HepG2 (cell line): ENCODE data around the gene HNRNPH2. TPM values are rescaled to one million over a fixed set of nuclear protein-coding genes. Genes with fewer than 3 reads are reported as not detected.
A peak's percentile ranks its signal among the peaks of the same experiment; 100 is the strongest.

Source experiments
- ARHGAP35 ChIP-seq: sonication (generic); formaldehyde crosslinking; IDR thresholded peaks from 2 replicates; pipeline ENCODE4 v1.9.0; 2022; ENCODE audit warnings: mild to moderate bottlenecking, inconsistent platforms, moderate library complexity, missing genetic modification reagents, borderline replicate concordance
- CENPX ChIP-seq: sonication (generic); formaldehyde crosslinking; IDR thresholded peaks from 2 replicates; pipeline ENCODE4 v1.9.0; 2021; ENCODE audit warnings: mild to moderate bottlenecking, missing genetic modification reagents, moderate library complexity
- GLMP ChIP-seq: sonication (generic); formaldehyde crosslinking; IDR thresholded peaks from 2 replicates; pipeline ENCODE4 v1.9.0; 2021; ENCODE audit warnings: missing genetic modification reagents, mild to moderate bottlenecking, borderline replicate concordance
- HOXA9 ChIP-seq: sonication (generic); formaldehyde crosslinking; IDR thresholded peaks from 2 replicates; pipeline ENCODE4 v1.8.1; 2022; ENCODE audit warnings: missing genetic modification reagents, mild to moderate bottlenecking, moderate library complexity, borderline replicate concordance
- HOXD1 ChIP-seq: sonication (generic); formaldehyde crosslinking; IDR thresholded peaks from 2 replicates; pipeline ENCODE4 v1.5.0; 2020; ENCODE audit warnings: missing genetic modification reagents
- MTF2 ChIP-seq: sonication (generic); formaldehyde crosslinking; IDR thresholded peaks from 2 replicates; pipeline ENCODE4 v1.5.0; 2020; ENCODE audit warnings: missing genetic modification reagents, borderline replicate concordance
- MXD4 ChIP-seq: IDR thresholded peaks from 2 replicates; pipeline ENCODE4 v1.6.1; 2016; ENCODE audit warnings: mild to moderate bottlenecking, missing biosample characterization, missing genetic modification reagents
- NCOA5 ChIP-seq: sonication (generic); formaldehyde crosslinking; IDR thresholded peaks from 2 replicates; pipeline ENCODE4 v1.4.0; 2020; ENCODE audit warnings: missing genetic modification reagents
- NFE2L1 ChIP-seq: sonication (generic); formaldehyde crosslinking; IDR thresholded peaks from 2 replicates; pipeline ENCODE4 v1.4.0; 2020; ENCODE audit warnings: missing genetic modification reagents, mild to moderate bottlenecking, borderline replicate concordance
- NFIB ChIP-seq: sonication (generic); formaldehyde crosslinking; IDR thresholded peaks from 2 replicates; pipeline ENCODE4 v1.9.0; 2021; ENCODE audit warnings: missing genetic modification reagents, mild to moderate bottlenecking, borderline replicate concordance
- PHF5A ChIP-seq: IDR thresholded peaks from one replicate; pipeline ENCODE4 v1.6.1; 2018; ENCODE audit warnings: low read depth, missing genetic modification reagents; ENCODE audit not compliant: unreplicated experiment
- SRY ChIP-seq: sonication (generic); formaldehyde crosslinking; IDR thresholded peaks from 2 replicates; pipeline ENCODE4 v1.8.0; 2022; ENCODE audit warnings: mild to moderate bottlenecking, missing genetic modification reagents
- TBX3 ChIP-seq: fragments of 450-650 bp; IDR thresholded peaks from 2 replicates; pipeline ENCODE4 v1.6.1; 2017; ENCODE audit warnings: antibody characterized with exemption, mild to moderate bottlenecking, inconsistent platforms, borderline replicate concordance
- ZBTB7B ChIP-seq: sonication (generic); formaldehyde crosslinking; IDR thresholded peaks from 2 replicates; pipeline ENCODE4 v1.4.0; 2020; ENCODE audit warnings: missing genetic modification reagents
- ZNF282 ChIP-seq: fragments of 450-650 bp; IDR thresholded peaks from 2 replicates; pipeline ENCODE4 v1.6.1; 2018; ENCODE audit not compliant: partially characterized antibody
- ZNF350 ChIP-seq: sonication (generic); formaldehyde crosslinking; IDR thresholded peaks from 2 replicates; pipeline ENCODE4 v1.4.0; 2020; ENCODE audit warnings: mild to moderate bottlenecking, low read depth, missing genetic modification reagents, borderline replicate concordance
- ZNF460 ChIP-seq: sonication (generic); formaldehyde crosslinking; IDR thresholded peaks from 2 replicates; pipeline ENCODE4 v1.5.1; 2020; ENCODE audit warnings: missing genetic modification reagents, mild to moderate bottlenecking, borderline replicate concordance
- ZNF468 ChIP-seq: sonication (generic); formaldehyde crosslinking; IDR thresholded peaks from 2 replicates; pipeline ENCODE4 v1.8.0; 2022; ENCODE audit warnings: mild to moderate bottlenecking, moderate library complexity, missing genetic modification reagents
- ZNF547 ChIP-seq: sonication (generic); formaldehyde crosslinking; IDR thresholded peaks from 2 replicates; pipeline ENCODE4 v1.5.1; 2020; ENCODE audit warnings: mild to moderate bottlenecking, missing genetic modification reagents
- ZNF572 ChIP-seq: sonication (generic); formaldehyde crosslinking; IDR thresholded peaks from 2 replicates; pipeline ENCODE4 v1.5.1; 2020; ENCODE audit warnings: mild to moderate bottlenecking, missing genetic modification reagents
- ZNF746 ChIP-seq: sonication (generic); formaldehyde crosslinking; IDR thresholded peaks from 2 replicates; pipeline ENCODE4 v1.8.0; 2022; ENCODE audit warnings: mild to moderate bottlenecking, missing genetic modification reagents
- ZSCAN9 ChIP-seq: IDR thresholded peaks from 2 replicates; pipeline ENCODE4 v1.6.1; 2016; ENCODE audit warnings: borderline replicate concordance
- polyA plus RNA-seq, 8 experiments: library from polyadenylated mRNA; depleted of rRNA in 3 of 8; stranded (reverse) in 7 of 8; unstranded in 1 of 8; fragments of >200 nt; fragmentation: Illumina TruSeq in 4 of 8; extraction: Trizol in 4 of 8; gene quantifications; 2 replicates each; pipeline versions ENCODE4 v1.2.1 to v1.2.3, GENCODE V29; 2011 to 2016; ENCODE audit warnings: low read depth in 4 of 8, missing spikeins in 1 of 8, mixed read lengths in 1 of 8; ENCODE audit not compliant: insufficient read depth in 1 of 8
- total RNA-seq, 5 experiments: library from RNA; depleted of rRNA; stranded (reverse); fragments of >200 nt; fragmentation: Illumina TruSeq; extraction: Trizol; gene quantifications; 2 replicates each; pipeline ENCODE4 v1.2.3, GENCODE V29; 2016; ENCODE audit warnings: low read depth in 1 of 5
- TF ChIP-seq, protein P1 (sequence below): sonication (generic); formaldehyde crosslinking; conservative IDR thresholded peaks from 2 replicates; pipeline ENCODE4 v1.8.0; 2022; ENCODE audit warnings: missing genetic modification reagents
- TF ChIP-seq, protein P2 (sequence below): sonication (generic); formaldehyde crosslinking; IDR thresholded peaks from 2 replicates; pipeline ENCODE4 v1.4.0; 2020; ENCODE audit warnings: missing genetic modification reagents, borderline replicate concordance

HNRNPH2 gene
- total and polyA plus RNA-seq, 2 of the 13 experiments (the other 11 are each of a cell fraction or from before 2014, with no cell fraction given), result 23.8 to 56.9 TPM

- TF ChIP-seq MXD4 (CRISPR knock-in tag), result 0 out of 2 replicates have a peak, but pooled peaks have one; percentile 46
- TF ChIP-seq ARHGAP35 (CRISPR knock-in tag), result no peak
- no peak for TF ChIP-seq ZNF460 (CRISPR knock-in tag)
- no peak for TF ChIP-seq TBX3
- peak; percentile 34 for TF ChIP-seq PHF5A (CRISPR knock-in tag)
- no peak for TF ChIP-seq NFE2L1 (CRISPR knock-in tag)
- no peak for TF ChIP-seq ZNF547 (CRISPR knock-in tag)
- peak; percentile 39; the same call in 1 of the 2 replicates for TF ChIP-seq ZBTB7B (CRISPR knock-in tag)
- TF ChIP-seq GLMP (CRISPR knock-in tag), result no peak
- peak; percentile 73; the same call in 1 of the 2 replicates for TF ChIP-seq ZNF350
- TF ChIP-seq CENPX (CRISPR knock-in tag), result no peak
- no peak for TF ChIP-seq ZNF282
- TF ChIP-seq MTF2 (CRISPR knock-in tag), result no peak
- TF ChIP-seq ZNF572 (CRISPR knock-in tag), result no peak
- TF ChIP-seq ZNF746 (CRISPR knock-in tag), result no peak
- no peak for TF ChIP-seq NCOA5 (CRISPR knock-in tag)
- no peak for TF ChIP-seq HOXD1
- no peak for TF ChIP-seq NFIB (CRISPR knock-in tag)
- no peak for TF ChIP-seq ZSCAN9 (CRISPR knock-in tag)
- TF ChIP-seq, protein P1, sequence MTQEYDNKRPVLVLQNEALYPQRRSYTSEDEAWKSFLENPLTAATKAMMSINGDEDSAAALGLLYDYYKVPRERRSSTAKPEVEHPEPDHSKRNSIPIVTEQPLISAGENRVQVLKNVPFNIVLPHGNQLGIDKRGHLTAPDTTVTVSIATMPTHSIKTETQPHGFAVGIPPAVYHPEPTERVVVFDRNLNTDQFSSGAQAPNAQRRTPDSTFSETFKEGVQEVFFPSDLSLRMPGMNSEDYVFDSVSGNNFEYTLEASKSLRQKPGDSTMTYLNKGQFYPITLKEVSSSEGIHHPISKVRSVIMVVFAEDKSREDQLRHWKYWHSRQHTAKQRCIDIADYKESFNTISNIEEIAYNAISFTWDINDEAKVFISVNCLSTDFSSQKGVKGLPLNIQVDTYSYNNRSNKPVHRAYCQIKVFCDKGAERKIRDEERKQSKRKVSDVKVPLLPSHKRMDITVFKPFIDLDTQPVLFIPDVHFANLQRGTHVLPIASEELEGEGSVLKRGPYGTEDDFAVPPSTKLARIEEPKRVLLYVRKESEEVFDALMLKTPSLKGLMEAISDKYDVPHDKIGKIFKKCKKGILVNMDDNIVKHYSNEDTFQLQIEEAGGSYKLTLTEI (CRISPR knock-in tag), result no peak
- TF ChIP-seq, protein P2, sequence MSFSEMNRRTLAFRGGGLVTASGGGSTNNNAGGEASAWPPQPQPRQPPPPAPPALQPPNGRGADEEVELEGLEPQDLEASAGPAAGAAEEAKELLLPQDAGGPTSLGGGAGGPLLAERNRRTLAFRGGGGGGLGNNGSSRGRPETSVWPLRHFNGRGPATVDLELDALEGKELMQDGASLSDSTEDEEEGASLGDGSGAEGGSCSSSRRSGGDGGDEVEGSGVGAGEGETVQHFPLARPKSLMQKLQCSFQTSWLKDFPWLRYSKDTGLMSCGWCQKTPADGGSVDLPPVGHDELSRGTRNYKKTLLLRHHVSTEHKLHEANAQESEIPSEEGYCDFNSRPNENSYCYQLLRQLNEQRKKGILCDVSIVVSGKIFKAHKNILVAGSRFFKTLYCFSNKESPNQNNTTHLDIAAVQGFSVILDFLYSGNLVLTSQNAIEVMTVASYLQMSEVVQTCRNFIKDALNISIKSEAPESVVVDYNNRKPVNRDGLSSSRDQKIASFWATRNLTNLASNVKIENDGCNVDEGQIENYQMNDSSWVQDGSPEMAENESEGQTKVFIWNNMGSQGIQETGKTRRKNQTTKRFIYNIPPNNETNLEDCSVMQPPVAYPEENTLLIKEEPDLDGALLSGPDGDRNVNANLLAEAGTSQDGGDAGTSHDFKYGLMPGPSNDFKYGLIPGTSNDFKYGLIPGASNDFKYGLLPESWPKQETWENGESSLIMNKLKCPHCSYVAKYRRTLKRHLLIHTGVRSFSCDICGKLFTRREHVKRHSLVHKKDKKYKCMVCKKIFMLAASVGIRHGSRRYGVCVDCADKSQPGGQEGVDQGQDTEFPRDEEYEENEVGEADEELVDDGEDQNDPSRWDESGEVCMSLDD (CRISPR knock-in tag), result no peak
- no peak for TF ChIP-seq ZNF468
- TF ChIP-seq HOXA9 (CRISPR knock-in tag), result no peak
- TF ChIP-seq SRY (CRISPR knock-in tag), result no peak
These were observed 17.1 kb upstream of the HNRNPH2 start, which contains the start of gene RPL36A (continued) for GRCh38 chrX:101390664-101391525.
